Measurements from ENCODE around the gene ADGRG2.

Gene ADGRG2

DNA sequence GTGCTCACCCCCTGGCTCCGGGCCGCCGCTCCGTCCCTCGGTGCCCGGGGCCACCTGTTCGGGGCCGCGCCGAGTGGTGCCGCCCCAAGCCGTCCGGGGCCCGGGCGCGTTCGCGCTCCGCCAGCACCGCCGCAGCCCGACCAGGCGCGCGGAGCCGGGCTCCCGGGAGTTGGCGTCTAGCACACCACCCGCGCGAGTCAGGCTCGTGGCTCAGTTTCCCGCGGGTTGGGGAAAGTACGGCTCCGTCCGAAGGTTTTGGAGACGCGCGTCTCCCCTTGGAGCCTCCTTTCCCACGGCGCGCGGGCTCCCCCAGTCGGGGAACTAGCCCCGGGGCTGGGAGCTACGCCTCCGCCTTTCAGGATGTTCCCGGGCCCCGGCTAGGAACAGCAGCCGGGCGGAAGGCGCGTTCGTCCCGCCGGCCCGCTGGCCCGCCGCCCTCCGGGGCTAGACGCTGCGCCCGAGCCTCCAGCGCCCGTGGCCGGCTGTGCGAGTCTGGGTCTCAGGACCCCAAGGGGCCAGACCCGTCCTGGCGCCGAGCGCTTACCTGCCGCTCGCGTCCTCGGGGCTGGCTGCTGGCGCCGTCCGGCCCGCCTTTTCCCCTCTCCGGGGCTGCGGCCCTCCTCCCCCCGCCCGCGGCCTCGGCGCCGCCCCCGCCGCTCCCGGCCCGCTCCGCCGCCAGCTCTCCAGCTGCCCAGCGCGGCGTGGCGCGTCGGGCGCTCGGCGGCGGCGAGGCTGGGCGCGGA lies at the start of gene ADGRG2:
ADGRG2 (minus strand) TSS at position 571 of the 743 bp plus-strand sequence. CDS start 53,634 bp downstream, outside the sequence.
- DNase-seq = no peak

- DNase-seq = no peak
Observed at GRCh38 chrX:19168609-19169008, 46.3 kb upstream of the ADGRG2 start.

GRCh38 chrX:19162851-19163250 lies 40.6 kb upstream of the ADGRG2 start:
- DNase-seq = no peak

DNA sequence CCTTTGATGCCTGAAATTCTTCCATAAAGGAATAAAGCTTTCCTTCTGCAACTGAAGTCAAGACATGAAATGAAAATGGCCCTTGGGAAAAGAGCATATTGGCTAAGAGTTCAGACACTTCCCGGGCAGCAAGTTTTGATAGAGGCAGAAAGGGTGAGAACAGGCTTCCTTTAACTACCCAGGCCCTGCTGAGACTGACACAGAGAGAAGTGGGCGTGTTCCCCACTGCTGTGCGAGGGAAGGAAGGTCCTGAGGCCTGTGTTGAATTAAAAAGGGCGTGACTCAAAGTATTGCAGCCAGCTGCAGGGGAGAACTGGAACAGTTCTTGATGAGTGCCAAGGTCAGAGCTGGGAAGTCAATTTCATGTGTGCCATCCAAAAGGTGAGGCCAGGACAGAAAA lies 33.9 kb upstream of the ADGRG2 start:
- no peak for DNase-seq

- no peak for DNase-seq
Observed at GRCh38 chrX:19152762-19153161, 30.5 kb upstream of the ADGRG2 start.

DNA sequence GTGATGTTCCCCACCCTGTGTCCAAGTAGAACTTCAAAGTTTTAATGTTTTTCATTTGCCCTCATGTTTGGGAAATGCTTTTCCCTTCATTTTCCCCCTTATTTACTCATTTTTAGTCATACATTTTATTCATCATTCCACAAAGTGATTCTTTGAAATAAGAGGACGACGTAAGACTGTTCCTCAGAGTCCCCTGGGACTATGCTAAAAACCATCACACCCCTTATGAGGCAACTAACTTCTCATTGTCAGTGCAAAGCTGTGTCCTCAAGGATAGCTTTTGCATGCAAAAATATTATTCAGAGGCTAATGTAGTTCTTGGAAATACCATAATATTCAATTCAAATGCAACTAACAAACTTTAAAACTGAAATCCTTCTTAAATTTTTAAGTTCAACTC lies 14.8 kb upstream of the ADGRG2 start:
- DNase-seq = no peak

- no peak for DNase-seq
Observed at GRCh38 chrX:19133784-19134183, 11.5 kb upstream of the ADGRG2 start.

DNA sequence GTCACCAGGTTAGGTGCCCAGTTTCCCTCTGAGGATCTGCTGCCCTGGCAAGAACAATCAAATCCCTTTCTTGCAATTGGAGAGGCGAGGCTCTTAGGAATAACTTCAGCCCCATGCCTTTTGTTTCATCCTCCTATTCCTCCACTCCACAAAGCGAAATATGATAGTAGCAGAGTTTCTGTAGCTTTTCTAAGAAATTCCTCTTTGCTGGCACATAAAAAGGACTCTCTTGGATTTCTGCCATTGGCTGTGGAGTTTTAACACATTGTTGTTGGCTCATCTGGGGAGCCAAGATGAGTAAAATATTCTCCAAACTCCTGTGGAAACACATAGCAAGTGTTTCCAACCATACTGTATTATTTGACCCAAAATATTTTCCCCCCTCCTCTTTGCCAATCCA lies 11.0 kb upstream of the ADGRG2 start:
- no peak for DNase-seq

- no peak for DNase-seq
Observed at GRCh38 chrX:19130628-19131027, 8.4 kb upstream of the ADGRG2 start.

DNA sequence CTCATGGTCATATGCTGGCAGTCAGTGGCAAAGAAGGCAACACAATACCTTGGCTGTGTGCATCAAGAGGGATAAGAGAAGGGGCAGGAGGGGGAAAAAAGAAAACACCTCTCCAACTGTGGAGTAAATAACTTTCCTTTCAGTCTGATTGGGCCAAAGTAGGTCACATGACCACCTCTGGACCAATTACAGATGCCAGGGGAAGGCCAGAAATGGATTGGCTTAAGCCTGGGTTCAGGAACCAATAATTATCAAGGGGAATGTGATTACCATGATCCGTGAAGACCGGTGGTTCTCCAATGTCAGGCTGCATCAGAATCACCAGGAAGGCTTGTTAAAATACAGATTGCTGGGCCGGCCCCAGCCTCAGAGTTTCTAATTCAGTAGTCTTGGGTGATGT lies 7.4 kb upstream of the ADGRG2 start:
- no peak for DNase-seq

DNA sequence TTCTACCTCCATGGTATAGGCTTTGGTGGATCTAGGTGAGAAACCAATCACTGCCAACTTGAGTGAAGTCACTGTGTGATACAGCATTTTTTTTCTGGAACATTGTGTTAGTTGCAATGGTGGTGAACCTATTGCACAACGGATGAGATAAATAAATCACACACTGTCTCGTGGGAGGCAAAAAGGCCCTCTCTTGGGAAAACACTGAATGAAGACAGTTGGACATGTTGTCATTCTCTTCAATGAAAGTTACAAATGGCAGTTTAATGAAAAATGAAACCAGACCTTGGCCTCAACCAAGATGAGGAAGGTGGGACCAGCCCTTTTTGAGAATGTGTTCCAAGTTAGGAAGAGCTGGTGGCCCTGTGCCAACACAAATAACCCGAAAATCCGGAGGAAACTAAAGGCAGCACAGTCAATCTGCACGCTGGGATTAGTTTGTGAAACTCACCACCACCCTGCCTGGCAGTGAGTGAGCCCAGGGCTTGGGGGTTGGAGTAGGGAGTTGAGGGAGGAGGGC lies 5.4 kb upstream of the ADGRG2 start:
- no peak for DNase-seq

- DNase-seq = no peak
Observed at GRCh38 chrX:19122641-19123009, 357 bp upstream of the ADGRG2 start.

- DNase-seq = no peak
Observed at GRCh38 chrX:19121466-19121865, 802 bp downstream of the ADGRG2 start.

DNA sequence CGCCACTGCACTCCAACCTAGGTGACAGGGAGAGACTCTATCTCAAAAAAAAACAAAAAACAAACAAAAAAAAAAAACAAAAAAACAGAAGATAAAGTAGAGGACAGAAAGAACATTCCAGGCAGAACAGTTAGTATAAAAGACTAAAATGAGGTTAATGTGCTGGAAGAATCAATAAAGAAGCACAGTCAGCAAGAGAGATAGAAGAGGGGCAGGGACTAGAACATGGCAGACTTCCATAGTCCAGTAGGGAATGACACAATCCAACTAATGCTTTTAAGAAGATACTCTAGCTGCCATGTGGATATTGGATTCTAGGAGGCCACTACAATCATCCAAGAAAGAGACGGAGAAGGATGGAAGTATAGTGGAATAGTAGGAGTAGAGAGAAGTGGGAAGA lies 11.6 kb downstream of the ADGRG2 start:
- DNase-seq = no peak

DNA sequence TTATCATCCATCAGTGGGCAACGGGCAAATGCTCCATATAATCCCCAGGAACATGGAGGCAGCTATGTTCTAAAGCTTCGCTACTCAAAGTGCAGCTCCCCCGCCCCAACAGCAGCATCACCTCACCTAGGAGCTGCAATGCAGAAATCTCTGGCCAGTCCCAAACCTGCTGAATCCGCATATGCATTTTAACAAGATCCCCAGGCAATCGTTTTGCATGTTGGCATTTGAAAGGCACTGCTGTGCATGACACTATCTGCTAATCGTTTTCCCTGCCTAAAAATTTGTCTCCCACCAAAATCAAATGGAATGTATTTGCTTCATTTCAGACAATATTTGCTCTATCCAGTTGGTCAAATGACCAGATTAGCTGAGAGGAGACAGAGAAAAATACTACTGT lies 15.2 kb downstream of the ADGRG2 start:
- DNase-seq = no peak

DNA sequence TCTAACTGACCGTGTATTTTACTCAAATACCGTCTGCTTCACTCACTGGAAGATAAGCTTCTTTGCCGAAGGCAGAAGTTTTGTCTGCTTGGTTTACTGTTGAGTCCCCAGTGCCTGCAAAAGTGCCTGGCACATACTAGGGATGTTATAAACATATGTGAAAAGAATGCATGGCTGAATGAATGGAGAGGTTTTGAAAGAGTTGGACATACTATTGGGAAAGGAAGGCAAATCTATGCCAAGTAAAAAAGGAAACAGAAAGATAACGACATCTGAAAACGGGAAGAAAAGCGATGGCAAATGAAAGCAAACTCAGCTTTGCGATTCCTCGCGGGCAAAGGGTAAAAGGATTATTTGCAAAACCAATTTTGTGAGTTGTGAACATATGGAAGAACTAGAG lies 21.7 kb downstream of the ADGRG2 start:
- no peak for DNase-seq

DNA sequence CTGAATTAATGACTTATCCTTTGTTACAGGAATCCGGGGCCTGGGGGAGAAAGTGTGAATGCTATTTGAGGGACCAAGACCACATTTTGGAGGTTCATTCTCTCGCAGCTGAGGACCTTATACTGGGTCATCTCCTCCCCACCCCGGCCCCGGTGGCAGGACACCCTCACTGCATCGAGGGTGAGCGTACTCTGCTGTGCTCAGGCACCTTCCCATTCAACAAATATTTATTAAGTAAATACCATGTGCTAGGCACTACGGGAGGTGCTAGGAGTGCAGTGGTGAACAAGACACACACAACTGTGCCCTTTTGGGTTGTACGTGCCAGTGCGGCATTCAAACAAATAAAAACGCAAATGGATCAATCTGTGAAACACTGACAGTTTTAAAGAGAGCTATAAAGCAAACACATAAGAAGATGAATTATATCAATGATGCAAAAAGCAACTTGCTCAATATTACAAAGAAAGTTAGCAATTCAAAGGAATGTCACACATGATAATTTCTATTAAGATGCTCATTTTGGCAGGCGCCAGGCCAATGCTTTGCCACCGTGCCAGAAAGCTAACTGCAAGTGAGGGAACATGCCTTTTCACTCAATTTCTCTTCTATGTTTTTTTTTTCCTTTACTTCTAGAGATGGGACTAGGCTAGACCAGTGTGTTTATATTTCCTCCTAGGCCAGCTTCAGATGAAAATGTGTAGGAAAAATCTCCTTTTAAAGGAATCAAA lies 24.6 kb downstream of the ADGRG2 start:
- no peak for DNase-seq

DNA sequence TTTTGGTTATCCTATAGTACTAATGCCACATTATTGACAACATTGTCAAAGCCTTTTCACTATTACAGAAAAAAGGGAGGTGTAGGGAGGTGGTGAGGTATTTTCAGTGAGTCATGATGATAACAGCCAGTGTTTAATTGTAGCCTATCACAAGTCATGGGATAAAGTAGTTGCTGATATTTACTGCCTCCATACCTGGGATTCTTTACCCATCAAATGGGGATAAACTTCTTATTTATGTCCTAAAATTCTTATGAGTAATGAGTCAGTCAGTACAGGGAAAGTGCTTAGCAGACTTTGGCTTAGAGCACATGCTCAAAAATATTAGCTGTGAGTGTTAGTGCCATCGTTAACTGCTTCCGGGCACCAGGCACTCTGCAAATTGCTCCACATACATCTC lies 25.7 kb downstream of the ADGRG2 start:
- DNase-seq = no peak

- no peak for DNase-seq
Observed at GRCh38 chrX:19094654-19095053, 27.6 kb downstream of the ADGRG2 start.

- DNase-seq = no peak
Observed at GRCh38 chrX:19091596-19091995, 30.7 kb downstream of the ADGRG2 start.

GRCh38 chrX:19089555-19090040 lies 32.7 kb downstream of the ADGRG2 start:
- no peak for DNase-seq

DNA sequence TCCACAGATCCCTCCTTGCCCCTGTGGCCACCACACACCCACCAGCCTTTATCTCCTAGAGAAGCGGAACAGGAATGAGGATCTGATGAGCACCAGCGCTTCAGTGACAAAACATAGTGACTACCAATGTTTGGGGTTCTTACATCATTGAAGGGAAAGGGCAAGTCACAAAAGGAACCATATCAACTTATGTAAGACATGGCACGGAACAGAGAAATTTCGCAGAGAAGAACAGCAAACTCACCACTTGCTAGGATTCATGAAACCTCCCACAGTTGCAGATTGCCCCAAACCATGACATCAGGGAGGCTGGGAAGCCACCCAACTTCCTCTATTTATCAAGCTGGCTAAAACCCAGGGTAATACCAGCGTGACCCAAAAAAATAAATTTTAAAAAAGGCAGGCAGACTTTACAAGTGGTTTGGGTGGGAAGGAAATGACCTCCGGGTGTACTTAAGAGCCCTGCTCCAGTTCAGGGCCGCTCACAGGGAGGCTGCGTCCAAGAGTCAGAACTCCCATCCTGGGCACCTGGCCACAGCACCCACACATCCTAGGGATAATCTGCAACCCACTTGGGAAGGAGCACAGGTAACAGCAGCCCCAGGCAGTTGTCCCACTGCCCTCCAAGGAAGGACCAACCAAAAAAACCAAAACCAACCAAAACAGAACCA lies 36.0 kb downstream of the ADGRG2 start:
- DNase-seq = no peak

GRCh38 chrX:19085666-19086065 lies 36.6 kb downstream of the ADGRG2 start:
- DNase-seq = no peak

DNA sequence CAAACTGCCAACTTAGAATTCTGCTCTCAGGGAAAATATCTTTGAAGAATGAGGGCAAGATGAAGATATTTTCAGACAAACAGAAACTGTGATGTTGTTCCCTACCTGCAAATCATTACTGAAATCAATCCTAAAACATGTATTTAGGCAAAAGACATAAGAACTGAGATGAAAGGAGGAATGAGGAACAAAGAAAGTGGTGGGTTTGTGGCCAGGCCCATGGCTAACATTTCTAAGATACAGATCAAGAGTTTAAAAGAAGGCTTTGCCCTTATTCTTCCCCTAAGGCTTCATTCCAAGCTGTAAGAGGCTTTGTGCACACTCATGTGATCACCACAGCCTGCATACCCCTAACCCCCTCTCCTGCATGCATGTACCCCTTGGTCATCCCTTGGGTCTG lies 46.5 kb downstream of the ADGRG2 start:
- DNase-seq = no peak

All from stimulated activated CD4-positive, alpha-beta T cell treated with anti-CD3 and anti-CD28 coated beads, Interleukin-4, amount 100 ng/mL, for 4 hours (primary cell).